H9 (cell line): Measurements from ENCODE around the gene THSD4. TPM values are rescaled to one million over a fixed set of nuclear protein-coding genes. Genes with fewer than 3 reads are reported as not detected.

ENCODE experiments used
- DNase-seq: peaks from one replicate; pipeline ENCODE4 v3.0.0-alpha.2; 2017
- H2AFZ ChIP-seq: one replicate; pipeline ENCODE4 v1.6.1; 2013; ENCODE audit warnings: mild to moderate bottlenecking, low read length, control low read depth, moderate library complexity
- H2AK5ac ChIP-seq: 2 replicates; pipeline ENCODE4 v1.6.1; 2013; ENCODE audit warnings: low read length, control low read depth, mixed read lengths; ENCODE audit not compliant: insufficient read length
- H2BK120ac ChIP-seq: one replicate; pipeline ENCODE4 v1.6.1; 2013; ENCODE audit warnings: low read depth, mild to moderate bottlenecking, low read length, control low read depth, inconsistent platforms; ENCODE audit not compliant: poor library complexity, severe bottlenecking
- H2BK12ac ChIP-seq: 2 replicates; pipeline ENCODE4 v1.6.1; 2013; ENCODE audit warnings: low read length, control low read depth, mixed read lengths, low read depth; ENCODE audit not compliant: insufficient read length
- H2BK15ac ChIP-seq: 2 replicates; pipeline ENCODE4 v1.6.1; 2013; ENCODE audit warnings: low read depth, low read length, control low read depth
- H2BK20ac ChIP-seq: one replicate; pipeline ENCODE4 v1.6.1; 2013; ENCODE audit warnings: low read depth, mild to moderate bottlenecking, low read length, control low read depth, inconsistent platforms; ENCODE audit not compliant: poor library complexity, severe bottlenecking
- H2BK5ac ChIP-seq: 2 replicates; pipeline ENCODE4 v1.6.1; 2013; ENCODE audit warnings: low read length, control low read depth, mixed read lengths; ENCODE audit not compliant: insufficient read length
- H3K14ac ChIP-seq: 2 replicates; pipeline ENCODE4 v1.6.1; 2013; ENCODE audit warnings: low read length, control low read depth; ENCODE audit not compliant: insufficient read depth
- H3K18ac ChIP-seq: 2 replicates; pipeline ENCODE4 v1.6.1; 2013; ENCODE audit warnings: low read depth, mild to moderate bottlenecking, mixed read lengths, low read length, control low read depth; ENCODE audit not compliant: insufficient read length
- H3K23ac ChIP-seq: 2 replicates; pipeline ENCODE4 v1.6.1; 2013; ENCODE audit warnings: low read length, control low read depth, mixed read lengths, low read depth; ENCODE audit not compliant: insufficient read length
- H3K23me2 ChIP-seq: 2 replicates; pipeline ENCODE4 v1.6.1; 2013; ENCODE audit warnings: low read depth, mild to moderate bottlenecking, mixed read lengths, low read length, control low read depth; ENCODE audit not compliant: insufficient read length, poor library complexity, severe bottlenecking
- H3K27ac ChIP-seq: 2 replicates; pipeline ENCODE4 v1.5.1; 2013; ENCODE audit warnings: low read length, control low read depth, mixed read lengths, low read depth; ENCODE audit not compliant: insufficient read length
- H3K27me3 ChIP-seq: 2 replicates; pipeline ENCODE4 v1.6.1; 2013; ENCODE audit warnings: low read length, control low read depth, inconsistent platforms; ENCODE audit not compliant: insufficient read depth
- H3K4ac ChIP-seq: 2 replicates; pipeline ENCODE4 v1.6.1; 2013; ENCODE audit warnings: low read depth, mild to moderate bottlenecking, control low read depth, inconsistent platforms, low read length, moderate library complexity
- H3K4me1 ChIP-seq: 2 replicates; pipeline ENCODE4 v1.6.1; 2013; ENCODE audit warnings: low read length, control low read depth, inconsistent platforms; ENCODE audit not compliant: insufficient read depth
- H3K4me2 ChIP-seq: 2 replicates; pipeline ENCODE4 v1.6.1; 2013; ENCODE audit warnings: low read length, control low read depth, mixed read lengths; ENCODE audit not compliant: insufficient read length, insufficient read depth
- H3K56ac ChIP-seq: 2 replicates; pipeline ENCODE4 v1.6.1; 2013; ENCODE audit warnings: low read depth, mild to moderate bottlenecking, mixed read lengths, low read length, control low read depth; ENCODE audit not compliant: insufficient read length
- H3K79me1 ChIP-seq: 2 replicates; pipeline ENCODE4 v1.6.1; 2013; ENCODE audit warnings: low read depth, mild to moderate bottlenecking, moderate library complexity, low read length, control low read depth, inconsistent platforms; ENCODE audit not compliant: insufficient read depth, poor library complexity, severe bottlenecking
- H3K79me2 ChIP-seq: 2 replicates; pipeline ENCODE4 v1.6.1; 2013; ENCODE audit warnings: low read length, control low read depth, inconsistent platforms; ENCODE audit not compliant: insufficient read depth
- H3K9ac ChIP-seq: 2 replicates; pipeline ENCODE4 v1.6.1; 2013; ENCODE audit warnings: low read length, control low read depth, mixed read lengths; ENCODE audit not compliant: insufficient read length; ENCODE audit errors: extremely low read depth
- H3K9me3 ChIP-seq: one replicate; pipeline ENCODE4 v1.6.1; 2013; ENCODE audit warnings: low read depth, low read length, inconsistent platforms; ENCODE audit not compliant: control insufficient read depth
- H3T11ph ChIP-seq: one replicate; pipeline ENCODE4 v1.6.1; 2013; ENCODE audit warnings: mild to moderate bottlenecking, low read length, control low read depth, inconsistent platforms
- H4K20me1 ChIP-seq: one replicate; pipeline ENCODE4 v1.6.1; 2013; ENCODE audit not compliant: control insufficient read depth, insufficient read length, insufficient read depth
- H4K5ac ChIP-seq: 2 replicates; pipeline ENCODE4 v1.6.1; 2013; ENCODE audit warnings: low read depth, mild to moderate bottlenecking, mixed read lengths, low read length, control low read depth; ENCODE audit not compliant: insufficient read length
- H4K8ac ChIP-seq: replicated peaks from 2 replicates; pipeline ENCODE4 v1.6.1; 2013; ENCODE audit warnings: low read length, control low read depth, mixed read lengths, low read depth; ENCODE audit not compliant: insufficient read length
- H4K91ac ChIP-seq: 2 replicates; pipeline ENCODE4 v1.6.1; 2013; ENCODE audit warnings: low read depth, mild to moderate bottlenecking, moderate library complexity, mixed read lengths, low read length, control low read depth; ENCODE audit not compliant: insufficient read length
- H3K27ac Mint-ChIP-seq, 3 experiments: 2 replicates in 2 of 3; 3 replicates in 1 of 3; pipeline ENCODE4 v1.8.0; 2020 to 2021; ENCODE audit warnings: mixed read lengths in 3 of 3, mild to moderate bottlenecking in 1 of 3, moderate library complexity in 1 of 3
- H3K27me3 Mint-ChIP-seq: 2 replicates; pipeline ENCODE4 v1.8.0; 2021; ENCODE audit warnings: low read depth, mild to moderate bottlenecking, moderate library complexity, mixed read lengths
- H3K36me3 Mint-ChIP-seq, 3 experiments: 2 replicates in 2 of 3; 3 replicates in 1 of 3; pipeline ENCODE4 v1.8.0; 2020 to 2021; ENCODE audit warnings: low read depth in 3 of 3, mixed read lengths in 3 of 3; ENCODE audit not compliant: insufficient read depth in 1 of 3
- H3K4me1 Mint-ChIP-seq, 2 experiments: 2 replicates each; pipeline ENCODE4 v1.8.0; 2020; ENCODE audit warnings: mixed read lengths in 2 of 2
- H3K4me3 Mint-ChIP-seq, 2 experiments: 2 replicates in 1 of 2; 3 replicates in 1 of 2; pipeline ENCODE4 v1.8.0; 2020 to 2021; ENCODE audit warnings: mild to moderate bottlenecking in 2 of 2, mixed read lengths in 2 of 2, moderate library complexity in 1 of 2
- H3K9me3 Mint-ChIP-seq, 2 experiments: 2 replicates in 1 of 2; 3 replicates in 1 of 2; pipeline ENCODE4 v1.8.0; 2020; ENCODE audit warnings: mild to moderate bottlenecking in 2 of 2, mixed read lengths in 2 of 2, moderate library complexity in 1 of 2
- WGBS: extraction: QIAGEN DNeasy Blood & Tissue Kit; methylation state at CpG from one replicate; pipeline ENCODE4 v1.1.7; 2013; ENCODE audit warnings: missing lambda C conversion rate, low lambda C conversion rate, mixed read lengths; ENCODE audit not compliant: insufficient read length; ENCODE audit errors: extremely low coverage; 5-methylcytosine and 5-hydroxymethylcytosine counted together
- total RNA-seq: library from RNA; stranded (reverse); gene quantifications from 2 replicates; pipeline ENCODE4 v1.2.1, GENCODE V29; 2021
- TF ChIP-seq, protein P1 (sequence below): fragments of 200-600 bp; sonication (generic); conservative IDR thresholded peaks from 3 replicates; pipeline ENCODE4 v1.8.0; 2021; ENCODE audit warnings: antibody characterized with exemption, mild to moderate bottlenecking

Gene THSD4
- total RNA-seq, 1 experiment from 2014 or later = 5.5 TPM

DNA sequence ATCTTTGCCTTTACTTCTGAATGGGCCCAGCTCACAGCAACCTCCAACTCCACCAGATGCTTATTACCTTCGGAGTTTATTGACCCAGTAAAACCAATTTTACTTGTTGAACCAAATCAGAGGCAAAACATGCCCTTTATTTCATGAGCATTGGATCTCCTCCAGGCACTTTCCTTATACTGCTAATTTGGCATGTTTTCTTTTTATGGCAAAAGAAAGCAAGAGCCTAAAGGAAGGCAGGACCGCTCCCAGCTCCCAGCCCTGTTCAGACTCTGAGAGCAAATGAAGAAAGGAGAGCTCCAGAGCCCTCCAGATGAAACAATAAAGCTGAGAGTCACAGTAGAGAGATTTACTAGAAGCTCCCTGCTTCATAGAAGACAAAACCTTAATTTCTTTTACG lies 613.6 kb downstream of the THSD4 start:
- H3K18ac ChIP-seq = no peak overlapping the region
- Mint-ChIP-seq H3K4me3 (no peak overlapping the region), H3K27ac (no peak overlapping the region), H3K4me1 (no peaks in the 10 kb centered on the region), H3K36me3 (no peaks in the 10 kb centered on the region), H3K27me3 (no peaks in the 10 kb centered on the region), H3K9me3 (no peaks in the 10 kb centered on the region)
- no peak overlapping the region for H2AFZ ChIP-seq
- H3K79me2 ChIP-seq = no peaks in the 10 kb centered on the region
- H3K4ac ChIP-seq = no peak overlapping the region
- no peak for DNase-seq
- no peak overlapping the region for H4K8ac ChIP-seq
- H4K20me1 ChIP-seq = no peaks in the 10 kb centered on the region
- H3K27me3 ChIP-seq = no peaks in the 10 kb centered on the region
- H3K9ac ChIP-seq = no peak overlapping the region
- no peak overlapping the region for H3K14ac ChIP-seq
- no CpG with 5 or more reads among the region's 3 CpGs for WGBS
- H4K5ac ChIP-seq = no peak overlapping the region
- H3K9me3 ChIP-seq = no peaks in the 10 kb centered on the region
- no peak overlapping the region for H4K91ac ChIP-seq
- H3K4me2 ChIP-seq = no peak overlapping the region
- H2BK5ac ChIP-seq = no peak overlapping the region
- H2BK15ac ChIP-seq = no peak overlapping the region
- H3K56ac ChIP-seq = no peak overlapping the region
- no peak overlapping the region for H3K27ac ChIP-seq
- H3K4me1 ChIP-seq = no peaks in the 10 kb centered on the region
- H3K23me2 ChIP-seq = no peaks in the 10 kb centered on the region
- H3K79me1 ChIP-seq = no peaks in the 10 kb centered on the region
- H2BK12ac ChIP-seq = no peak overlapping the region
- H2AK5ac ChIP-seq = no peak overlapping the region
- TF ChIP-seq, protein P1, sequence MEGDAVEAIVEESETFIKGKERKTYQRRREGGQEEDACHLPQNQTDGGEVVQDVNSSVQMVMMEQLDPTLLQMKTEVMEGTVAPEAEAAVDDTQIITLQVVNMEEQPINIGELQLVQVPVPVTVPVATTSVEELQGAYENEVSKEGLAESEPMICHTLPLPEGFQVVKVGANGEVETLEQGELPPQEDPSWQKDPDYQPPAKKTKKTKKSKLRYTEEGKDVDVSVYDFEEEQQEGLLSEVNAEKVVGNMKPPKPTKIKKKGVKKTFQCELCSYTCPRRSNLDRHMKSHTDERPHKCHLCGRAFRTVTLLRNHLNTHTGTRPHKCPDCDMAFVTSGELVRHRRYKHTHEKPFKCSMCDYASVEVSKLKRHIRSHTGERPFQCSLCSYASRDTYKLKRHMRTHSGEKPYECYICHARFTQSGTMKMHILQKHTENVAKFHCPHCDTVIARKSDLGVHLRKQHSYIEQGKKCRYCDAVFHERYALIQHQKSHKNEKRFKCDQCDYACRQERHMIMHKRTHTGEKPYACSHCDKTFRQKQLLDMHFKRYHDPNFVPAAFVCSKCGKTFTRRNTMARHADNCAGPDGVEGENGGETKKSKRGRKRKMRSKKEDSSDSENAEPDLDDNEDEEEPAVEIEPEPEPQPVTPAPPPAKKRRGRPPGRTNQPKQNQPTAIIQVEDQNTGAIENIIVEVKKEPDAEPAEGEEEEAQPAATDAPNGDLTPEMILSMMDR = no peak
- no peak overlapping the region for H3T11ph ChIP-seq
- no peak overlapping the region for H3K23ac ChIP-seq
- no peak overlapping the region for H2BK120ac ChIP-seq
- H2BK20ac ChIP-seq = no peak overlapping the region
